Peyer's patch (tissue), 4 donors: Measurements from ENCODE around the gene LIMA1. TPM values are rescaled to one million over a fixed set of nuclear protein-coding genes. Genes with fewer than 3 reads are reported as not detected.

ENCODE experiments used
- DNase-seq, 3 donors: peaks; one replicate each; pipeline ENCODE4 v3.0.0-alpha.2; 2017 to 2019
- H3K27ac ChIP-seq, 4 donors: fragments of 200-600 bp; sonication (generic); one replicate each; pipeline ENCODE4 v1.5.1; 2016 to 2019
- H3K27me3 ChIP-seq, 2 donors: fragments of 200-600 bp; sonication (generic); one replicate each; pipeline ENCODE4 v1.5.1; 2019
- H3K36me3 ChIP-seq, 3 donors: fragments of 200-600 bp; sonication (generic); one replicate each; pipeline ENCODE4 v1.5.1; 2016 to 2019
- H3K4me1 ChIP-seq, 4 donors: fragments of 200-600 bp; sonication (generic); one replicate each; pipeline ENCODE4 v1.5.1; 2016 to 2019
- H3K4me3 ChIP-seq, 4 donors: fragments of 200-600 bp; sonication (generic); 1 replicate in 3 of 4; 2 replicates in 1 of 4; pipeline ENCODE4 v1.5.1; 2016 to 2019; ENCODE audit warnings: mild to moderate bottlenecking in 1 of 4
- H3K9me3 ChIP-seq, 4 donors: fragments of 200-600 bp; sonication (generic); one replicate each; pipeline ENCODE4 v1.5.1; 2016 to 2019; ENCODE audit warnings: mild to moderate bottlenecking in 1 of 4
- POLR2A ChIP-seq, 2 donors: fragments of 450-650 bp; IDR thresholded peaks; one replicate each; pipeline ENCODE4 v1.5.1; 2017; ENCODE audit warnings: antibody characterized with exemption in 2 of 2, mild to moderate bottlenecking in 2 of 2, moderate library complexity in 2 of 2
- total RNA-seq, 4 donors: library from RNA; depleted of rRNA; stranded (reverse); fragments of >200 nt; gene quantifications; one replicate each; pipeline ENCODE4 v1.1.0, GENCODE V29; 2016
- TF ChIP-seq, protein P1 (sequence below), 6 experiments: fragments of 450-650 bp in 4 of 6; fragments of 200-600 bp in 2 of 6; sonication (generic) in 1 of 6; IDR thresholded peaks; one replicate each; pipeline ENCODE4 v1.5.1; 2017 to 2019; ENCODE audit warnings: antibody characterized with exemption in 6 of 6, mild to moderate bottlenecking in 3 of 6, moderate library complexity in 1 of 6

Gene LIMA1
- total RNA-seq, 4 donors from 2014 or later, result 253 to 280 (median 274) TPM

DNA sequence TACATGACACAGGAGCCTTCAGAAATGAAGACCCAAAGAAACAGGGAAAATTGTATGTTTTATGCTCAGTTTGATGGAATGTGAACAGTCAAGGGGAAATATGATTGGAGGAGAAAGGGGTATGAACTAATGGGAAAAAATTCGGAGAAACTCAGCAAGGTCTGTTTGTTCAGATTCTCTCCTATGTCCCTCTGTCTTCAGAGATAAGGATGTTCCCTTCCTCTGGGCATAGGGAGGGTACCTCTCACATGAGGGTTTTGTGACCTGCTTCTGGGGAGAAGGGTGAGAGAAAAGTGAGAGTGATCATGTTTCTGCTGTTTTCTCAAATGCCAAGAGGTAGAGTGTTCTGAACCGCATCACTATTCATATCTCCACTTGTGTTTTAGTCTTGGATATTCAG is 26.6 kb upstream of the LIMA1 start:
- TF ChIP-seq, protein P1, sequence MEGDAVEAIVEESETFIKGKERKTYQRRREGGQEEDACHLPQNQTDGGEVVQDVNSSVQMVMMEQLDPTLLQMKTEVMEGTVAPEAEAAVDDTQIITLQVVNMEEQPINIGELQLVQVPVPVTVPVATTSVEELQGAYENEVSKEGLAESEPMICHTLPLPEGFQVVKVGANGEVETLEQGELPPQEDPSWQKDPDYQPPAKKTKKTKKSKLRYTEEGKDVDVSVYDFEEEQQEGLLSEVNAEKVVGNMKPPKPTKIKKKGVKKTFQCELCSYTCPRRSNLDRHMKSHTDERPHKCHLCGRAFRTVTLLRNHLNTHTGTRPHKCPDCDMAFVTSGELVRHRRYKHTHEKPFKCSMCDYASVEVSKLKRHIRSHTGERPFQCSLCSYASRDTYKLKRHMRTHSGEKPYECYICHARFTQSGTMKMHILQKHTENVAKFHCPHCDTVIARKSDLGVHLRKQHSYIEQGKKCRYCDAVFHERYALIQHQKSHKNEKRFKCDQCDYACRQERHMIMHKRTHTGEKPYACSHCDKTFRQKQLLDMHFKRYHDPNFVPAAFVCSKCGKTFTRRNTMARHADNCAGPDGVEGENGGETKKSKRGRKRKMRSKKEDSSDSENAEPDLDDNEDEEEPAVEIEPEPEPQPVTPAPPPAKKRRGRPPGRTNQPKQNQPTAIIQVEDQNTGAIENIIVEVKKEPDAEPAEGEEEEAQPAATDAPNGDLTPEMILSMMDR (IDR thresholded peaks at IDR 0.05), result no peak
- TF ChIP-seq POLR2A (IDR thresholded peaks at IDR 0.05), result no peak
- no peak overlapping the region for H3K27ac ChIP-seq
- no peaks in the 10 kb centered on the region for H3K9me3 ChIP-seq
- no peaks in the 10 kb centered on the region for H3K27me3 ChIP-seq
- H3K4me1 ChIP-seq, result no peaks in the 10 kb centered on the region
- no peak overlapping the region for H3K4me3 ChIP-seq
- no peaks in the 10 kb centered on the region for H3K36me3 ChIP-seq
- no peak for DNase-seq

- DNase-seq, result no peak
- Histone ChIP-seq H3K27me3 (no peaks in the 10 kb centered on the region), H3K27ac (no peak overlapping the region), H3K4me1 (peaks cover 0 to 3% (median 0%) of the 10 kb centered on the region in 4 donors), H3K9me3 (no peaks in the 10 kb centered on the region), H3K4me3 (no peak overlapping the region), H3K36me3 (no peaks in the 10 kb centered on the region)
- TF ChIP-seq, protein P1 (IDR thresholded peaks at IDR 0.05), result no peak
- TF ChIP-seq POLR2A (IDR thresholded peaks at IDR 0.05), result no peak
Measured at GRCh38 chr12:50302686-50303085, 19.4 kb upstream of the LIMA1 start.

GRCh38 chr12:50297996-50298395 is 14.7 kb upstream of the LIMA1 start:
- Histone ChIP-seq H3K27me3 (no peaks in the 10 kb centered on the region), H3K4me3 (no peak overlapping the region), H3K9me3 (no peaks in the 10 kb centered on the region), H3K27ac (peak overlapping the region in 1 of 4 donors; percentile 3), H3K4me1 (peaks cover 0 to 4% (median 0%) of the 10 kb centered on the region in 4 donors), H3K36me3 (no peaks in the 10 kb centered on the region)
- TF ChIP-seq, protein P1 (IDR thresholded peaks at IDR 0.05), result no peak
- TF ChIP-seq POLR2A (IDR thresholded peaks at IDR 0.05), result no peak
- DNase-seq, result no peak

GRCh38 chr12:50297027-50297426 is 13.7 kb upstream of the LIMA1 start:
- H3K27me3 ChIP-seq, result no peaks in the 10 kb centered on the region
- H3K4me1 ChIP-seq, result peaks cover 0 to 4% (median 0%) of the 10 kb centered on the region in 4 donors
- no peak overlapping the region for H3K4me3 ChIP-seq
- H3K9me3 ChIP-seq, result no peaks in the 10 kb centered on the region
- TF ChIP-seq, protein P1 (IDR thresholded peaks at IDR 0.05), result no peak
- TF ChIP-seq POLR2A (IDR thresholded peaks at IDR 0.05), result no peak
- H3K27ac ChIP-seq, result no peak overlapping the region
- no peak for DNase-seq
- H3K36me3 ChIP-seq, result no peaks in the 10 kb centered on the region

DNA sequence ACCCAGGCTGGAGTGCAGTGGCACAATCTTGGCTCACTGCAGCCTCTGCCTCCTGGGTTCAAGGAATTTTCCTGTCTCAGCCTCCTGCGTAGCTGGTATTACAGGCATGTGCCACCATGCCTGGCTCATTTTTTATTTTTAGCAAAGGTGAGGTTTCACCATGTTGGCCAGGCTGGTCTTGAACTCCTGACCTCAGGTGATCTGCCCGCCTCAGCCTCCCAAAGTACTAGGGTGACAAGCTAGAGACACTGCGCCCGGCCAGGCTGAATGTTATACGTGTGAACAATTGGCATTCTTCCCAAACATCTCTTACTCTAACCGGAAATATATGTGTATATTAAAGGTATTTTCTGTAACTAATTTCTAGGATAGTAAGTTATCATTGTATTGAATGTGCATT is 13.2 kb upstream of the LIMA1 start:
- Histone ChIP-seq H3K27ac (no peak overlapping the region), H3K4me1 (peaks cover 0 to 4% (median 0%) of the 10 kb centered on the region in 4 donors)

More for the DNA sequence above, 13.2 kb upstream of the LIMA1 start:
- no peak overlapping the region for H3K4me3 ChIP-seq
- DNase-seq, result no peak
- no peaks in the 10 kb centered on the region for H3K27me3 ChIP-seq
- TF ChIP-seq, protein P1 (IDR thresholded peaks at IDR 0.05), result no peak
- TF ChIP-seq POLR2A (IDR thresholded peaks at IDR 0.05), result no peak
- H3K9me3 ChIP-seq, result no peaks in the 10 kb centered on the region
- no peaks in the 10 kb centered on the region for H3K36me3 ChIP-seq
